Measurements from ENCODE around the gene CFDP1. TPM values are rescaled to one million over a fixed set of nuclear protein-coding genes. Genes with fewer than 3 reads are reported as not detected.

The CFDP1 gene
- total and polyA plus RNA-seq, 2 donors (not counting 1 experiment from before 2014, with no cell fraction given), result 47.9 to 80.0 TPM

GRCh38 chr16:75251280-75252048 lies 181.8 kb downstream of the CFDP1 start, which contains the start of gene BCAR1:
TSS of gene BCAR1 (minus strand) at chr16:75251624. CDS start at chr16:75251482, 142 bp downstream.
- Histone ChIP-seq H3K79me2 (ENCODE audit: control insufficient read depth, insufficient read depth, low read length) (peaks cover 95% of the 10 kb centered on the region), H4K20me1 (ENCODE audit: control insufficient read depth, extremely low read depth, insufficient read depth, low read length) (peaks cover 1% of the 10 kb centered on the region), H3K9me3 (ENCODE audit: control insufficient read depth, insufficient read depth, low read depth, low read length) (no peaks in the 10 kb centered on the region), H3K9ac (ENCODE audit: insufficient read depth, low read length) (peak within 1 kb of the TSS; percentile 92), H3K36me3 (ENCODE audit: control insufficient read depth, insufficient read depth, low read length) (peaks cover 2% of the 10 kb centered on the region), H3K4me1 (ENCODE audit: control insufficient read depth, extremely low read depth, insufficient read depth, low read length) (peaks cover 69% of the 10 kb centered on the region), H3K4me2 (ENCODE audit: extremely low read depth, insufficient read depth, low read length) (peak within 1 kb of the TSS; percentile 90), H3K4me3 (replicated peaks in 1 of 4; ENCODE audit: control extremely low read depth in 1 of 4, insufficient read depth in 1 of 4, low read depth in 3 of 4, low read length in 4 of 4) (peak within 1 kb of the TSS; percentile 37 to 80 (median 70)), H2AFZ (ENCODE audit: low read length) (no peak within 1 kb of the TSS), H3K27me3 (ENCODE audit: control insufficient read depth, insufficient read depth, low read length) (no peaks in the 10 kb centered on the region), H3K27ac (ENCODE audit: insufficient read depth, low read length) (peak within 1 kb of the TSS; percentile 97)
- TF ChIP-seq, protein P1, sequence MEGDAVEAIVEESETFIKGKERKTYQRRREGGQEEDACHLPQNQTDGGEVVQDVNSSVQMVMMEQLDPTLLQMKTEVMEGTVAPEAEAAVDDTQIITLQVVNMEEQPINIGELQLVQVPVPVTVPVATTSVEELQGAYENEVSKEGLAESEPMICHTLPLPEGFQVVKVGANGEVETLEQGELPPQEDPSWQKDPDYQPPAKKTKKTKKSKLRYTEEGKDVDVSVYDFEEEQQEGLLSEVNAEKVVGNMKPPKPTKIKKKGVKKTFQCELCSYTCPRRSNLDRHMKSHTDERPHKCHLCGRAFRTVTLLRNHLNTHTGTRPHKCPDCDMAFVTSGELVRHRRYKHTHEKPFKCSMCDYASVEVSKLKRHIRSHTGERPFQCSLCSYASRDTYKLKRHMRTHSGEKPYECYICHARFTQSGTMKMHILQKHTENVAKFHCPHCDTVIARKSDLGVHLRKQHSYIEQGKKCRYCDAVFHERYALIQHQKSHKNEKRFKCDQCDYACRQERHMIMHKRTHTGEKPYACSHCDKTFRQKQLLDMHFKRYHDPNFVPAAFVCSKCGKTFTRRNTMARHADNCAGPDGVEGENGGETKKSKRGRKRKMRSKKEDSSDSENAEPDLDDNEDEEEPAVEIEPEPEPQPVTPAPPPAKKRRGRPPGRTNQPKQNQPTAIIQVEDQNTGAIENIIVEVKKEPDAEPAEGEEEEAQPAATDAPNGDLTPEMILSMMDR (conservative IDR thresholded peaks at IDR 0.05 in 1 of 2, IDR thresholded peaks at IDR 0.05 in 1 of 2; ENCODE audit: low read depth in 1 of 2, low read length in 2 of 2), result no peak
- TF ChIP-seq EZH2 (IDR thresholded peaks at IDR 0.05; ENCODE audit: low read length, missing control alignments), result no peak
- peak; percentile 90 to 92 for DNase-seq (ENCODE audit: low read depth in 2 of 2)

GRCh38 chr16:75250809-75251279 lies 182.5 kb downstream of the CFDP1 start:
- DNase-seq (ENCODE audit: low read depth in 2 of 2), result no peak
- H3K27me3 ChIP-seq (ENCODE audit: control insufficient read depth, insufficient read depth, low read length), result no peaks in the 10 kb centered on the region
- peak overlapping the region; percentile 92 for H3K9ac ChIP-seq (ENCODE audit: insufficient read depth, low read length)
- TF ChIP-seq, protein P1 (conservative IDR thresholded peaks at IDR 0.05 in 1 of 2, IDR thresholded peaks at IDR 0.05 in 1 of 2; ENCODE audit: low read depth in 1 of 2, low read length in 2 of 2), result no peak
- no peak for TF ChIP-seq EZH2 (IDR thresholded peaks at IDR 0.05; ENCODE audit: low read length, missing control alignments)
- H3K79me2 ChIP-seq (ENCODE audit: control insufficient read depth, insufficient read depth, low read length), result peaks cover 95% of the 10 kb centered on the region
- H3K4me2 ChIP-seq (ENCODE audit: extremely low read depth, insufficient read depth, low read length), result peak overlapping the region; percentile 90
- H3K9me3 ChIP-seq (ENCODE audit: control insufficient read depth, insufficient read depth, low read depth, low read length), result no peaks in the 10 kb centered on the region
- H3K4me1 ChIP-seq (ENCODE audit: control insufficient read depth, extremely low read depth, insufficient read depth, low read length), result peaks cover 69% of the 10 kb centered on the region
- H2AFZ ChIP-seq (ENCODE audit: low read length), result no peak overlapping the region
- peaks cover 1% of the 10 kb centered on the region for H4K20me1 ChIP-seq (ENCODE audit: control insufficient read depth, extremely low read depth, insufficient read depth, low read length)
- H3K4me3 ChIP-seq (replicated peaks in 1 of 4; ENCODE audit: control extremely low read depth in 1 of 4, insufficient read depth in 1 of 4, low read depth in 3 of 4, low read length in 4 of 4), result peak overlapping the region; percentile 37 to 80 (median 70)
- H3K36me3 ChIP-seq (ENCODE audit: control insufficient read depth, insufficient read depth, low read length), result peaks cover 2% of the 10 kb centered on the region
- peak overlapping the region; percentile 97 for H3K27ac ChIP-seq (ENCODE audit: insufficient read depth, low read length)

DNA sequence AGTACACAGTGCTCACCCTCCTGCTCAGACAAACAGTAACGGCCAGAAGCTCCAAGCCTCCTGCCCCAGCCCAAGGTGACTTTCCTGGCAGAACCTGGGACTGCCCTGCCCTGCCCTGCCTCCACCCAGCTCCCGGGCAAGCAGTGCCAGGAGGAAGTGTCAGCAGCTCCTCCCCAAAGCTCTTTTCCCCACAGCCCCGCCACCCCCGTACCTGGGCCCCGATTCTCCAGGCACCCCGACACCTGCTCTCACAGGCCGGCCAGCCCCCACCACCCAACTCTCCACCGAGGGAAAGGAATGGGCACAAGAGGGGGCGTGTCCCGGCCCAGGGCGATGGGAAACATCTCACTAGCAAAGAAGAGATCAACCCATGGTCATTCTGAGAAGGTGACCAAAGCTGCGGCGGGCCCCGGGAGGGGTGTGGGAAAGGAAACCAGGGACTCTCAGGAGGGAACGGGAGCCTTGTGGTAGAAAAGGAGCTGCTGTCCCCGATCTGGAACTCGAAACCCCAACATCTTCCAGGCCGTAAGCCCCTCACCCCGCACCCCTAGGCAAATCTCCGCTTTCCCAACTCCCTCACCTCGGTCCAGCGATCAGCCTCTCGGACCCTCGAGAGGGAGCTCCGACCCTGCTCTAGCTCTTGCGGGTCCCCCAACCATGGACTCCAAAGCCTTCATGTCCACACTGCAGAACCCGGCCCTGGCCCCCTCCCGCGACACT lies 183.1 kb downstream of the CFDP1 start:
- Histone ChIP-seq H3K4me1 (ENCODE audit: control insufficient read depth, extremely low read depth, insufficient read depth, low read length) (peaks cover 72% of the 10 kb centered on the region), H3K9me3 (ENCODE audit: control insufficient read depth, insufficient read depth, low read depth, low read length) (no peaks in the 10 kb centered on the region), H3K36me3 (ENCODE audit: control insufficient read depth, insufficient read depth, low read length) (peaks cover 2% of the 10 kb centered on the region), H3K4me3 (replicated peaks in 1 of 4; ENCODE audit: control extremely low read depth in 1 of 4, insufficient read depth in 1 of 4, low read depth in 3 of 4, low read length in 4 of 4) (peak overlapping the region; percentile 37 to 80 (median 70)), H3K4me2 (ENCODE audit: extremely low read depth, insufficient read depth, low read length) (peak overlapping the region; percentile 90), H3K27ac (ENCODE audit: insufficient read depth, low read length) (peak overlapping the region; percentile 97), H3K27me3 (ENCODE audit: control insufficient read depth, insufficient read depth, low read length) (no peaks in the 10 kb centered on the region), H2AFZ (ENCODE audit: low read length) (no peak overlapping the region), H3K79me2 (ENCODE audit: control insufficient read depth, insufficient read depth, low read length) (peaks cover 92% of the 10 kb centered on the region), H4K20me1 (ENCODE audit: control insufficient read depth, extremely low read depth, insufficient read depth, low read length) (peaks cover 1% of the 10 kb centered on the region), H3K9ac (ENCODE audit: insufficient read depth, low read length) (peak overlapping the region; percentile 92)
- TF ChIP-seq, protein P1 (conservative IDR thresholded peaks at IDR 0.05 in 1 of 2, IDR thresholded peaks at IDR 0.05 in 1 of 2; ENCODE audit: low read depth in 1 of 2, low read length in 2 of 2), result no peak
- TF ChIP-seq EZH2 (IDR thresholded peaks at IDR 0.05; ENCODE audit: low read length, missing control alignments), result no peak
- no peak for DNase-seq (ENCODE audit: low read depth in 2 of 2)

All from fibroblast of lung (primary cell).